SK-N-MC (cell line): ENCODE measurements around the gene CMTR1.

ENCODE experiments used
- DNase-seq: peaks from one replicate; pipeline ENCODE4 v3.0.0-alpha.2; 2011; ENCODE audit warnings: low read depth, low spot score
- H3K27ac ChIP-seq: fragments of 200-600 bp; sonication (generic); 2 replicates; pipeline ENCODE4 v1.5.1; 2016; ENCODE audit warnings: mixed run types
- H3K36me3 ChIP-seq: fragments of 200-600 bp; sonication (generic); 2 replicates; pipeline ENCODE4 v1.6.1; 2017; ENCODE audit warnings: antibody characterized with exemption, low read length, mixed read lengths; ENCODE audit not compliant: insufficient read depth
- H3K4me3 ChIP-seq: fragments of 200-600 bp; sonication (generic); 2 replicates; pipeline ENCODE4 v1.5.1; 2016
- H3K9ac ChIP-seq: fragments of 200-600 bp; sonication (generic); 2 replicates; pipeline ENCODE4 v1.8.0; 2017; ENCODE audit warnings: mixed run types, mixed read lengths; ENCODE audit not compliant: insufficient read length
- H3K9me3 ChIP-seq: fragments of 200-600 bp; sonication (generic); 2 replicates; pipeline ENCODE4 v1.6.1; 2017; ENCODE audit warnings: low read depth, mild to moderate bottlenecking, antibody characterized with exemption, low read length, moderate library complexity, mixed read lengths
- EZH2 ChIP-seq: fragments of 200-600 bp; sonication (generic); IDR thresholded peaks from one replicate; pipeline ENCODE4 v1.6.1; 2017; ENCODE audit warnings: antibody characterized with exemption
- FOXP2 ChIP-seq: optimal IDR thresholded peaks from 2 replicates; pipeline ENCODE3; 2011; ENCODE audit warnings: mild to moderate bottlenecking, moderate library complexity; ENCODE audit not compliant: insufficient read depth; ENCODE audit errors: extremely low read length, control extremely low read depth
- POLR2AphosphoS5 ChIP-seq: IDR thresholded peaks from 2 replicates; pipeline ENCODE4 v1.6.1; 2012; ENCODE audit warnings: mild to moderate bottlenecking, low read depth, low read length, borderline replicate concordance

The CMTR1 gene

DNA sequence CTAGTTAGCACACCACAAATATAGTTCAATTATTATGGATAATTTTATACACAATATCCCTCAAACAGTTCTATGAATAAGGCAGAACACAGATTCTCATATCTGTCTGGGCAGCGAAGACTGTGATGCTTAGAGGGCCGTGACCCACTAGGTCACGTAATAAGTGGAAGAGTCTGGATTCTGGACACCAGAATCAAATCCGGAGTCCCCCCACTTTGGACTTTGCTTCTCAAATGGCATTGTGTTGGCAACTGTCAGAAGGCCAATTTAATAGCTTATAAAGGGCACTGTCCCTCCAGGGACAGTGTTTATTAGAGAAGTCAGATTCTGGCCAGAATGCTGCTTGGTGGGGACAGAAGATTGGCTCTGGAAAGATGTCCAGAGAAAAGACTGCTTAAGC, 73.5 kb downstream of the CMTR1 start:
- TF ChIP-seq FOXP2 (no peak), POLR2AphosphoS5 (no peak), EZH2 (no peak)
- no peak for DNase-seq
- Histone ChIP-seq H3K9me3 (no peaks in the 10 kb centered on the region), H3K36me3 (no peaks in the 10 kb centered on the region), H3K4me3 (no peak overlapping the region), H3K9ac (no peak overlapping the region), H3K27ac (no peak overlapping the region)

DNA sequence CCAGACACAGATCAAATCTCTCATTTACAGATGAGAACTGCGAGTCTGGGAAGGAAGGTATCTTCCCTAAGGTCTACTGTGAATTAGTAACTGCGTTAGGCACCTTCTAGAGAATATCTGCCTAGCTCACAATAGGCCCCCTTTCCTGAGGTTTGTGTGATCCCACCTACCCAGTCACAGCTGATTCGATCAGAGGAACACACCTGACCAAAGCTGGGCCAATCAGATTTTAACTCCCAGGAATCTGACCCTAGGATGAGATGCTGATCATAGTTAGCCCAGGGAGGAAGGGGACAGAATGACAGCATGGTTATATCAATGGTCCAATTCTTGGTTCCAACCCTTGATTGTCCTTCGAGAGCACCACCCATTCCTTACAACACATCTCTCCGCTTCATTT, 74.1 kb downstream of the CMTR1 start:
- no peak for TF ChIP-seq FOXP2
- TF ChIP-seq EZH2: no peak
- no peak for TF ChIP-seq POLR2AphosphoS5
- no peak overlapping the region for H3K9ac ChIP-seq
- DNase-seq: no peak
- no peak overlapping the region for H3K27ac ChIP-seq
- no peaks in the 10 kb centered on the region for H3K9me3 ChIP-seq
- no peaks in the 10 kb centered on the region for H3K36me3 ChIP-seq
- no peak overlapping the region for H3K4me3 ChIP-seq

DNA sequence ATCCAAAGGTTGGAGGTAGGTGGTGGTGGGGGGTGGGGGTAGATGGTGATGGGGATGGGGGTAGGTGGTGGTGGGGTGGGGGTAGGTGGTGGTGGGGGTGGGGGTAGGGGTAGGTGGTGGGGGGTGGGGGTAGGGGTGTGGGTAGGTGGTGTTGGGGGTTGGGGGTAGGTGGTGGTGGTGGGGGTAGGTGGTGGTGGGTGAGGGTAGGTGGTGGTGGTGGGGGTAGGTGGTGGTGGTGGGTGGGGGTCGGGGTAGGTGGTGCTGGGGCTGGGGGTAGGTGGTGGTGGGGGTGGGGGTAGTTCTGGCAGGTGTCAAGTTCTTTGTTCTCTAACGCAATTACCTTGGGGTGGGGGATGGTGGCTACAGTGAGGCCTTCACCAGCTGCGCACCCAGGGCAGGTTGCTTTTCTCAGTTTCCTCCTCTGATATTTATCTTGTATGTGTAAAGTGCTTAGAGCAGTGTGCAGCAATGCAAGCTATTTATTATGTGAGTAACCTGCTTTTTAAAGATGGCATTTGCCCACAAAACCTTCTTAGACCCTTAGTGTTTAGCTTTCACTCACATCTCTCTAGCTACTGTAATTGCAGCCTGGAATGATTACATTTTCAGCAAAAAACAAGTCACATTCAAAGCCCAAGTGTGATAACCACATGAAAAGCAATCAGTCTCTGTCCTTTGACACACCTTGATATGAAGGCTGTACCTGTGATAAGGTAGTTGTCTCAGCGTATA, 74.8 kb downstream of the CMTR1 start:
- H3K4me3 ChIP-seq: no peak overlapping the region
- H3K9me3 ChIP-seq: no peaks in the 10 kb centered on the region
- no peak for DNase-seq
- TF ChIP-seq POLR2AphosphoS5 (no peak), FOXP2 (no peak), EZH2 (no peak)
- no peak overlapping the region for H3K9ac ChIP-seq
- no peaks in the 10 kb centered on the region for H3K36me3 ChIP-seq
- no peak overlapping the region for H3K27ac ChIP-seq

DNA sequence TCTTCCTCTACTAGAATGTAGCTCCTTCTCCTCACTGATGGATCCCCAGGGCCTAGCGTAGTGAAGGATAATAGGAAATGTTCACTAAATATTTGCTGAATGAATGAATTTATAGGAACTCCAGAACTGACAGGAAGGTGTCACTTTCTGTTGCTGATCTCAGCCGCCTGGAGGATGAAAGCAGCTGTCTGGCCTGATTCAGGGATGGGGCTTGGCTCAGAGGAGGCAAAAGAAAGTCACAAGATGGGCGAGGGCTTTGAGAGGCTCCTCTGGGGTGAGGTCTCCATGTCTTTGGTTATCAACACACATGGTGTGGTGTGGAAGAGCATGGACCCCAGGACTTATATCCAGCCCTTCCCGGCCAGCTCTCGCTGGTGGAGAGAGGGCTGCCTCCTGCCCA, 78.2 kb downstream of the CMTR1 start:
- H3K9me3 ChIP-seq: no peaks in the 10 kb centered on the region
- TF ChIP-seq POLR2AphosphoS5 (no peak), EZH2 (no peak), FOXP2 (no peak)
- DNase-seq: no peak
- H3K27ac ChIP-seq: no peak overlapping the region
- H3K36me3 ChIP-seq: no peaks in the 10 kb centered on the region
- H3K9ac ChIP-seq: no peak overlapping the region
- no peak overlapping the region for H3K4me3 ChIP-seq

DNA sequence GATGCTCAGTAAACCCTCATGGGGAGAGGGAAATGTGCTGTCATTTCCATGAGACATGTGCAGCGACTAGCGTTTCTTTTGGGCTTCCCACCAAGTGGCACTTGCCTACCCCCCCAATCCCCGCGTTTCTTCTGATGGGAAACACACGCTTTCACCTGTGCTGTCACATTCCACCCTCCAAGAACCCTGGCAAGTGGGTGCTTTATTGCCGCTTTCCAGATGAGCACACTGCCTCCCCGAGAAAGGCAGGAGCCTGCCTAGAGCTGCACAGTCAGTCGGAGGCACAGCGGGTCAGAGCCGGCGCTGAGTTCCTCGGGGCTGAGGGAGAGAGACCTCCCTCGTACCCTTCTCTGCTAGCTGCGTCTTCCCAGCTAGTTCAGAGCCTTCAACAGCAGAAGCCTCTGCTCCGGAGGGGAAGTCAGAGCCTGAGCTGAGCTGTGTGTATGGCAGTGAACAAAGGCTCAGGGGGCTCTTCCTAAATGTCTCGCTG, 78.9 kb downstream of the CMTR1 start:
- Histone ChIP-seq H3K9me3 (no peaks in the 10 kb centered on the region), H3K36me3 (no peaks in the 10 kb centered on the region), H3K9ac (no peak overlapping the region), H3K4me3 (no peak overlapping the region), H3K27ac (no peak overlapping the region)
- no peak for TF ChIP-seq FOXP2
- no peak for TF ChIP-seq POLR2AphosphoS5
- TF ChIP-seq EZH2: no peak
- no peak for DNase-seq

DNA sequence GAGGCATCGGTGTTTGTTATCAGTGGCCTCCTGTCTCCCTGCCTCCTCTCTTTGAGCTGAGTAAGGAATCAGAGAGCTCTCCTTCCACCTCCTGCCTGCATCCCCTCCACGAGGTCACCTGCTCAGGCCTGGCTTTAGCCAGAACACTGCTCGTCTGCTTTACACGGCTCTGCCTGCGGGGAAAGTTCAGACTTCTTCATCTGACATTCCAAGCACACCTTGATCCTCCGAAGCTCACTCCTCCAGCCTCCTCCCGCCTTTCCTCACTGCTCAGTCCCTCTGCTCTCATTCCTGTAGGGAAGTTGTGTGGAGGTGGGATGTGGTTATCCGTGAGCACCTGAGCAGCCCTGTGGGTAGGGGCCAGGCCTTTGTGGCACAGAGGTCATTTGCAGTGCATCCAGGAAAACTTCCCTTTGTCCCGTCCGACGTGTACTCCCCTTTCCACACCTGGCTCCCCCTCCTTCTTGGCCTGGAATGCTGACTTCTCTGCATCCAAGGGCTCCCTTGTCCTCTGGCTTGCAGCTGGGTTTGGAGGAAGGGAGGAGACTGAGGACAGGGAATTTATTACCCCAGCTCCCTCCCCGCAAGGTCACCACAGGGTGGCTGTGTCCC, 79.5 kb downstream of the CMTR1 start:
- Histone ChIP-seq H3K9me3 (no peaks in the 10 kb centered on the region), H3K27ac (no peak overlapping the region), H3K4me3 (no peak overlapping the region), H3K9ac (no peak overlapping the region), H3K36me3 (no peaks in the 10 kb centered on the region)
- TF ChIP-seq POLR2AphosphoS5: no peak
- no peak for TF ChIP-seq FOXP2
- TF ChIP-seq EZH2: no peak
- no peak for DNase-seq

DNA sequence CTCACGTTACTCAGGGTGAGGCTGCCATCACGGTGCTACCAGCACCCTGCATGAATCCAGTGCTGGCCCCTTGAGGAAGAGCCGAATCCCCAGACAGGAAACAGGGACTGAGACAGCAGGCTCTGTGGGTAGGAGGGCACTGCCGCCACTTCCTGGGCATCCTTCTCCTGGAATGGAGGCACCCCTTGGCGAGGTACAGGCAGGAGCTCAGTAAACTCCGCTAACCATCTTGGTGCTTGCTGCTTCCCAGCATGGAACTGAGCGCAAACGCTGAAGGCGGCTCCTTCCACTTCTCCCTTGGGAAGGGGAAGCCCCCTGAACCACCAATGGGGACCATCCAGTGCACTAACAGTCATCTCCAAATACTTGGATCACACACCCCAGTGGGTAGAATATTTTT, 80.1 kb downstream of the CMTR1 start:
- no peaks in the 10 kb centered on the region for H3K9me3 ChIP-seq
- no peak for DNase-seq
- H3K9ac ChIP-seq: no peak overlapping the region
- no peak overlapping the region for H3K27ac ChIP-seq
- no peak overlapping the region for H3K4me3 ChIP-seq
- no peak for TF ChIP-seq FOXP2
- H3K36me3 ChIP-seq: no peaks in the 10 kb centered on the region

DNA sequence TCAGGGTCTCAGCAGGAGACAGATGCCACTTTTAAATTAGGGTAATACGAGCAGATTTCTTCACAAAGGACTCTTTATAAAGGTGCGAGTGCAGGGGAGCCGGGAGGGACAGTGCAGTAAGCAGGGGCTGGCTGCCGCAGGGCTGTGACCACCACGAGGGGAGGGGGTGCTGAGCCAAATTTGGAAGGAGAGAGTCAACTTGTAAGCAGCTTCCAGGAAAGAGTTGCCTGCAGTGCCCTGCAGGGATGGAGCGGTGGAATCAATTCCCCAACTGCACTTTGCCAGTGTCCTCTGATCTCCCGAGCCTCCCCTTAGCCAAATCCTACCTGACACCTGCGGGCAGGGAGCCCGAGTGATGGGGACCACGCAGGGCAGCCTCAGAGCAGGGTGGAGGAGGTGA, 80.6 kb downstream of the CMTR1 start:
- H3K27ac ChIP-seq: no peak overlapping the region
- no peak overlapping the region for H3K9ac ChIP-seq
- no peaks in the 10 kb centered on the region for H3K36me3 ChIP-seq
- H3K4me3 ChIP-seq: no peak overlapping the region
- DNase-seq: no peak
- H3K9me3 ChIP-seq: no peaks in the 10 kb centered on the region
- TF ChIP-seq EZH2 (no peak), POLR2AphosphoS5 (no peak), FOXP2 (no peak)

DNA sequence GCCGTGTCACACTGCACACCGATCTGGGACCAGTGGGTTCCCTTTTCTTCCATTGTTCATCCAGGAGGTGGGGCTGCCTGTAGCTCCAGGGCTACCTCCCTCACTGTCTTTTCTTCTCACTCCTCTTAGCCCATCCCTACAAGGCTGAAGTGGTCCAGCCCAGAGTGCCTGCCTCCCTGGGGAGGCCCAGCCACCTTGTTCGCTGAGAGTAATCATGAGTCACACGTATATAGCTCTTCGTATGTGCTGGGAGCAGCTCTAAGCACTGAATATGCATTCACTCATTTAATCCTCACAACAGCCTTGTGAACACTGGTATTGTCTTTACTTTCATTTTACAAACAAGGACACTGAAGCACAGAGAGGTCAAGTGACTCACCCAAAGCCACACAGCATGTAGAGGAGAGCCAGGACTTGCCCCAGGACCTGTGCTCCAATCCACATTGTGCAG, 81.3 kb downstream of the CMTR1 start:
- no peak overlapping the region for H3K9ac ChIP-seq
- no peak for TF ChIP-seq EZH2
- no peak for TF ChIP-seq POLR2AphosphoS5
- TF ChIP-seq FOXP2: no peak
- DNase-seq: no peak
- H3K4me3 ChIP-seq: no peak overlapping the region
- H3K9me3 ChIP-seq: no peaks in the 10 kb centered on the region
- H3K36me3 ChIP-seq: no peaks in the 10 kb centered on the region
- no peak overlapping the region for H3K27ac ChIP-seq
